Fibroblast of skin of abdomen (primary cell): ENCODE measurements around the gene SP3.

Source experiments
- DNase-seq: peaks from one replicate; pipeline ENCODE4 v3.0.0-alpha.2; 2013

The SP3 gene

GRCh38 chr2:173996766-173997165 lies 31.6 kb upstream of the SP3 start:
- DNase-seq = no peak

- no peak for DNase-seq
Observed at GRCh38 chr2:173993459-173993858, 28.3 kb upstream of the SP3 start.

- peak; percentile 26 for DNase-seq
Observed at GRCh38 chr2:173991856-173992588, 26.8 kb upstream of the SP3 start.

GRCh38 chr2:173990970-173991819 lies 26.0 kb upstream of the SP3 start:
- DNase-seq = peak; percentile 83

GRCh38 chr2:173990245-173990644 lies 25.1 kb upstream of the SP3 start:
- DNase-seq = no peak

- DNase-seq = no peak
Observed at GRCh38 chr2:173989884-173990215, 24.7 kb upstream of the SP3 start.

- no peak for DNase-seq
Observed at GRCh38 chr2:173989160-173989883, 24.1 kb upstream of the SP3 start.

- no peak for DNase-seq
Observed at GRCh38 chr2:173986805-173987204, 21.6 kb upstream of the SP3 start.

GRCh38 chr2:173985605-173985992 lies 20.4 kb upstream of the SP3 start:
- DNase-seq = no peak

DNA sequence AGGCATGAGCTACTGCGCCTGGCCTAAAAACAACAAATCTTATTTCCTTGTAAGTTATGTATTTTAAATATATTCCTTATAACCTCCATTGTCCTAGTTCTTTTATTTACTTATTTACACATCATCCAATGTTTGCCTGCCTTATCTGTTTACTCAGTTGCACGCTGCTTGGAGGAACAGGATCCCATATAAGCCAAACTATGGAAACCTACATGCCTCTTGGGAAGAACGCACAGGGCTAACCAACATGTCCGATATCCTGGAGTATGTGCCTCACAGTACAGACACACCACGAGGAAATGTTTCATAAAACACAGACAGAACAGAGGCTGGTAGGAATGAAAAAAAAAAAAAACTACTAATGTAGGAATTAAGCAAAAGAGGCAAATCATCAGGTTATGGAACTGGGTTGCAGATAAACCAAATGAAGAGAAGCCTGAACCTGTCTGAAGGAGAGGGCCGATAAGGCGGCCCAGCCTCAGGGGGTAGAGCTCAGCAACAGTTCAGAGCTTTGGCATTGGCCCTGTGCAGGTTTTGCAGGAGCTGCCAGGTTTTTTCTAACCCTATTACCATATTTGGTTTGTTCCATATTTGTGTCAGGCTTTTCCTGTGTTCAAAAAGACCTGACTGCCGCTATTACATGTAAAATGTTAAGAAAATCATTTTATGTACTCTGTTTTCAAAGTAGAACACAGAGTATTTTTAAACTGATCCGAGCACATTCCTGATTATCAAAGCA lies 19.9 kb upstream of the SP3 start:
- DNase-seq = no peak

DNA sequence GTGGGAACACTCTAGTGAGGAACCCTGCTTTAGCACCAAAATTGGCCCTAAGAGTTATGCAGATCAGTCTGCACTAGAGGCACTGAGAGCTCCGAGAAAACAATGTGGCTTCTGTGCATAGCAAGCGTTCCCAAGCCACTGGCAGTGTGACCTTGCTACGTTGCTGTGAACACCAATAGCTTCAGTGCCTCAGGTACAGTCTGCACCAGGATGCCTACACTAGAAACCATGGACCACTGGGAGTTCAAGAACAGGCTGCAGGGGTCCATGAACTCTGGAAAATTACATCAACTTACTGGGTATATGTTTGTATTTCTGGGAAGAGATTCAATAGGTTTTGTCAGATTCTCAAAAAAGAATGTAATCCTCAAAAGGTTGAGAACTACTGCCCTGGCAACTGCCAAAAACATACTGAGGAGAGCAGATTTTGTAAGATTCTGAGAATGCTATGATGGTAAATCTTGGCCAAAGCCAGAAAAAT lies 18.3 kb upstream of the SP3 start:
- DNase-seq = no peak

DNA sequence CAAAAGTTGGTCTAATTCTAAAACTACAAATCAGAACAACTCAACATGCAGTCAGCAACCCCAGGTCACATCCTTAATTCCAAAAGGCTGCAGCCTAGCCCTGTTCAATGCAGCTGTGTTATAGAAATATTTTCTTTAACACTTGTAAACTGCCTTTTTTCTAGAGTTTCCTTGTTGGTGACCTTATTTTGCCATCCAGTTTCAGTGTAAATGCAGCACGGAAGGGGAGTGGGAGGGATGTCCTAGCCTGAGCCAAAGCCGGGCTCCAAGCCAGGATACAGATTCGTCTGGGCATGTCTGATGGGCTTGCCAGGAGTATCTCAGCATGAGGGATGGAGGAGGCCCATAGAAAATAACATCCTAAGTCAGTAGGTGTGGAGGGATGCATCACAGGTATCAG lies 17.7 kb upstream of the SP3 start:
- peak; percentile 58 for DNase-seq

GRCh38 chr2:173982182-173982714 lies 17.1 kb upstream of the SP3 start:
- no peak for DNase-seq

DNA sequence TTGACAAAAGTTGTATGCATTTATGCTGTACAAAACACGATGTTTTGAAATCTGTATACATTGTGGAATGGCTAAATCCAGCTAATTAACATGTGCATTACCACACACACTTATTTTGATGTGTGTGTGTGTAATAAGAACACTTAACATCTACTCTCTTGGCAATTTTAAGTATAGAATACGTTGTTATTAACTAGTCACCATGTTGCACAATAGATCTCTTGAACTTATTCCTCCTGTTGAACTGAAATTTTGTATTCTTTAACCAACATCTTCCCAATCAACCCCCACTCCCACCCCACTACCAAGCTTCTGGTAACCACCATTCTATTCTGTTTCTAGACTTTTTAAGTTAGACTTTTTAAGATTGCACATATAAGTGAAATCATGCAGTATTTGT lies 16.3 kb upstream of the SP3 start:
- no peak for DNase-seq

- peak; percentile 33 for DNase-seq
Observed at GRCh38 chr2:173979751-173980351, 14.7 kb upstream of the SP3 start.

DNA sequence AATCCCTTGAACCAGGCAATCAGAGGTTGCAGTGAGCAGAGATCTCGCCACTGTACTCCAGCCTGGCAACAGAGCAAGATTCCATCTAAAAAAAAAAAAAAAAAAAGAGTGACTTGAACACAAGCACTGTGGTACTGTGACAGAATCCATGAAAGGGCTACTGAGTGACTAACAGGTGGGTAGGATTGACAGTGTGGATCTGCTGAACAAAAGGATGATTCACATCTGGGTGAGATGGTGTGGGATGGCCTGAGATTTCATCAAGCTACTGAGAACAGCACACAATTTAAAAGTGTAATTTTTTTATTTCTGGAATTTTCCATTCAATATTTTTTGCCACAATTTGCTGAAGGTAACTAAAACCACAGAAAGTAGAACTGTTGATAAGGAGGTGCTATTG lies 13.3 kb upstream of the SP3 start:
- no peak for DNase-seq

DNA sequence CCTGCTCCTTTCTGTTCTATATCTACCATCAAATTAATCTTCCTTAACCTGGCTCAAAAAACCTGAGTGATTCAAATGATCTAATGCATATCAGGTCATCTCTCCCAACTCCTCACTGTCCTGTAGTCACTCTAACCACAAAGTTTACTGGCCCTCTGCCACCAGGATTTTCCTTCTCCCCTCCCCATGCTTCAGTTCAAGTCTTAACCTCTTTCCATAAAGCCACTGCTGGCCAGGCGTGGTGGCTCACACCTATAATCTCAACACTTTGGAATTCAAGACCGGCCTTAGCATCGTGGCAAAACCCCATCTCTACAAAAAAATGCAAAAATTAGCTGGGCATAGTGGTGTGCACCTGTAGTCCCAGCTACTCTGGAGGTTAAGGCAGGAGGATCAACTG lies 7.5 kb upstream of the SP3 start:
- DNase-seq = peak; percentile 38

GRCh38 chr2:173972165-173972564 lies 7.0 kb upstream of the SP3 start:
- DNase-seq = no peak

GRCh38 chr2:173970516-173970924 lies 5.3 kb upstream of the SP3 start:
- no peak for DNase-seq

DNA sequence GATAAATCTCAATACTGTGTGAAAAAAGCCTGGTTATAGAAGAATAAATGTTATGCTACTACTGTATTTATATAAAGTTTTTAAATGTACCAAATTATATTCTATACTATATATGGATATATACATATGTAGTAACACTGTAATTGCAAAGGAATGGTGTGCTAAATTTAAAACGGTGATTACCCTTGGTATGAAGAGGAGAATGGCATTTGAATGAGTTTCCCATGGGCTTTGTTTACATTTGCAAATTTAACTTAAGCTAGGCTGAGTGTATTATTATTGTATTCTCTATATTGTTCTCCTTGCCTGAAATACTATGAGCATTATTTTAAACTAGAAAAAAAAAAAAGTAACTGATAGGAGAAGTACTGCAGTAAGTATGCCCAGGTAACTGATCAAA lies 4.7 kb upstream of the SP3 start:
- DNase-seq = peak; percentile 71

- DNase-seq = no peak
Observed at GRCh38 chr2:173968551-173968950, 3.4 kb upstream of the SP3 start.
